GM19468 (cell line): ENCODE measurements around the gene JAK1.
"Not testable (repeated sequence)": the region's sequence is repeated elsewhere in the genome, so short reads cannot be mapped to it uniquely, and the experiment has no call there.

Experiments used
- ATAC-seq: cut with Tn5 transposase; IDR thresholded peaks from one replicate; pipeline ENCODE4 v1.9.1; 2021; ENCODE audit warnings: mild to moderate bottlenecking, moderate library complexity, moderate number of reproducible peaks; ENCODE audit not compliant: unreplicated experiment; ENCODE audit errors: extremely low read depth

Gene JAK1

GRCh38 chr1:64925594-64925993 is 40.8 kb downstream of the JAK1 start:
- ATAC-seq: no peak

GRCh38 chr1:64923294-64923718 is 43.0 kb downstream of the JAK1 start:
- no peak for ATAC-seq

- no peak for ATAC-seq
Observed at GRCh38 chr1:64922336-64922735, 44.0 kb downstream of the JAK1 start.

- ATAC-seq: no peak
Observed at GRCh38 chr1:64921771-64922170, 44.6 kb downstream of the JAK1 start.

DNA sequence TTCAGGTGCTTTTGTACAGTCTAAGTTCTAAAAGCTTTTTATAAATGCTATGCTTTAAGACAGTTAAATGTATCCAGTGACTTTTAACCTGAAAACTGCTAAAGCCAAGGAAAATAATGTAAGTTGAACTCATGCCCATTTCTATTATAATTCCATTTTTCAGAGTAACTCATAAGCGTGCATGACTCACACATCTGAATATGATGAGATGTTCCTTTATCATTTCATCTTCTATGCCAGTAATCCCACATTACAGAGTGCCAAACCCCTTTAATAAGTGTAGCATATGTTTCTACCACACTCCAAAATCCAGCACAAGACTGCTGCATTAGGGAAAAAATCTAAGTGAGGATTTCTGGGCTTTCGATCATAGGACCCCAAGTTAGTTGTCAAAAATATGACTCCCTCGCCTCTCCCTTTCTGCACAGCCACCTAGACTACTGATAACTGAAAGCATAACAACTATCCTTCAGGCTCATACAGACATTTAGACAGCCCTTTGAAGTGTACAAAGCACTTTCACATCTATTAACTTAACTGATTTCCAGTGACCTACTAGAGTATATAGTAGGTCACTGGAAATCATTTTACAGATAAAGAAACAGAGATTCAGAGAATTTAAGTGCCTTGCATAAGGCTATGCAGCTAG is 45.3 kb downstream of the JAK1 start:
- ATAC-seq: no peak

DNA sequence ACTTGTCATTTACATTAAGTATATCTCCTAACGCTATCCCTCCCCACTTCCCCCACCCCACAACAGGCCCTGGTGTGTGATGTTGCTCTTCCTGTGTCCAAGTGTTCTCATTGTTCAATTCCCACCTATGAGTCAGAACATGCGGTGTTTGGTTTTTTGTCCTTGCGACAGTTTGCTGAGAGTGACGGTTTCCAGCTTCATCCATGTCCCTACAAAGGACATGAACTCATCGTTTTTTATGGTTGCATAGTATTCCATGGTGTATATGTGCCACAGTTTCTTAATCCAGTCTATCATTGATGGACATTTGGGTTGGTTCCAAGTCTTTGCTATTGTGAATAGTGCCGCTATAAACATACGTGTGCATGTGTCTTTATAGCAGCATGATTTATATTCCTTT is 47.2 kb downstream of the JAK1 start:
- ATAC-seq: not testable (repeated sequence)

GRCh38 chr1:64917907-64918306 is 48.4 kb downstream of the JAK1 start:
- ATAC-seq: no peak

- no peak for ATAC-seq
Observed at GRCh38 chr1:64917328-64917861, 49.0 kb downstream of the JAK1 start.

GRCh38 chr1:64915381-64916274 is 50.7 kb downstream of the JAK1 start:
- no peak for ATAC-seq

DNA sequence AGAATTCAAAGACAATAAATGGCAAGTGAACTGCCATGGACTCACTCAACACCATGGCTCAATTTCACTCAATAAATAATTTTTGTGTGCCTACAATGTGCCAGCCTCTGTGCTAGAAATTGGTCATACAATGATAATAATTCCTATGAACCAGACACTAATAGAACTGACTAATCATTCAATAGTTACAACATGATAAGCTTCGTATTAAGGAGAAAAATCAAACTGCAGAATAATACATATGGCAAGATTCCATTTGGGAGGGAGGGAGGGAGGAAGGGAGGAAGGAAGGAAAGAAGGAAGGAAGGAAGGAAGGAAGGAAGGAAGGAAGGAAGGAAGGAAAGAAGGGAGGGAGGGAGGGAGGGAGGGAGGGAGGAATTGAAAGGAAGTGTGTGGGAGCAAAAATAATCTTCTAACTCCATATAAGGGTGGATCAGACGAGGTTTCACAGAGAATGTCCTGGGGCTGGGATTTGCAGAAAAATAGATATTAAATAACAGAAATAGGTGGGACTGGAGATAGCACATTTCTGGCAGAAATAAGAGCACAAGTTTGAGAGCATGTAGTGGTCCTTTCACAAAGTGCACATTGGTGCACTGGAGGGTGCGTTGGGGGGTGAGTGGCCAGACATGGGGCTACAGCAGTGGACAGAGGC is 52.9 kb downstream of the JAK1 start:
- ATAC-seq: no peak

DNA sequence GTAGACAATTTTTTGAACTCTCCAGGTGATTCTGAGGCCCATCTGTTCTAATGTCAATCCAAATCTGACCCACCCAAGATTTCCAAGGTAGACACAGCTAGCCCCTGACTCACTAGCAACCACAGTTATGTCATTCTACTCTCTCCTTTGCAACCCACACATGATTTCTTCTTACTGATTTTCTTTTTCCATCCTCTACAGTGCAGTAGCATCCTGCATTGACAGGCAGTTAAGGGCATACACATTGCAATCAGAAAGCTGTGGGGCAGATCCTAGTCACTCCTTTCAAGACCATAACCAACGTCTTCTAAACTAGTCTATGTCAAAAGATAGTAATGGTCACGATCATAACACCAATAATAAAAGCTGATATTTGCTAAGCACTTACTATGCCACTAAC is 54.2 kb downstream of the JAK1 start:
- no peak for ATAC-seq

DNA sequence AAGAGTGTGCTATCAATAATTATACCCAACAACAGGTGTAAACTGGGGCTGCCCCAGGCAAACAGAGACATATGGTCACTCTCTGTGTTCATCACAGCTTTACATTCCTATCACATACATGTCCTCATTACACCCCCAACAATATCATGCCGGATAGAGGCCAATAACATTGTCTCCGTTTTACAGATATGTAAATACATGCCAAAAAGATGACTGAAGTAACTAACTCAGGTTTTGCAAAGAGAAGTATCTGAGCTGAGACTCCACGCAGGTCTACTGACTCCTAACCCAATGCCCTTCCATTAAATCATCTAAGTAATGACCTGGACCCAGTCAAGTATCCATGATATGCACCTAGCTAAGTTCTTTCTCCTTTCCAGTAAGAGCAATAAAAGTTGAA is 55.0 kb downstream of the JAK1 start:
- no peak for ATAC-seq

DNA sequence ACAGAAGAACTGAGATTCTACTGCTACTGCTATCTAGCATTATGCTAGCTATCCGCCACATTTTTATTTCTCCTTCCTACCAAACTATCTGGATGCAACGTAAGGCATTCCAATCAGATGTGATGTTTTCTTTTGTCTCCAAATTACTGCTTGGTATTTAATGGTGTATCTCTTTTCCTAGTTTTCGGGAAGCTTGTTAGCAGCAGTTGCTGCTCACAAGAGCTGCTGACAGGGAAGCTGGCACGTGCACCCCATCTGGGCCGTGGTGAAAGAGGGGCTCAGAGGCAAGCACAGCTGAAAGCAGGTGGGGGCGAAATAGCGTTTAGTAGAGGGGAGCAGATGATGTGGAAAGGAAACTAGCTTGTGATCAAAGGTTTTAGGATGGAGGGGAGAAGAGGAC is 57.3 kb downstream of the JAK1 start:
- no peak for ATAC-seq

DNA sequence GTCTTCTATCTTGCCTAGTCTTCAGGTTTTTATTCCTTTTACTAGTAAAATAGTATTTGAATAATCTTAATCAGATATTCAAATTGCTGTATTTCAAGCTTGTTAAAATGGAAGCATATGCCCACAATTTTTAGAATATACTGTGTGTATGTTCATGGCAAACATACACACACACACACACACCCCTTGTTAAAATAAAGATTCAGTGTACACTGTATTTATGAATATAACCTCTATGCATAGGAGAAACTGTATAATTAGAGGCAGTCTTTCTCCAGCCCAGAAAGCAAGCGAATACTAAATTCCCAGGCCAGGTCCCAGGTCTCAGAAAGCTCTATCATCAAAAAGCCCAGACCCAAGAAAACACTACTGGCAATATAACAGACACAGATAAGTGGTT is 57.8 kb downstream of the JAK1 start:
- no peak for ATAC-seq

GRCh38 chr1:64906447-64906846 is 59.9 kb downstream of the JAK1 start:
- ATAC-seq: no peak

GRCh38 chr1:64903593-64903992 is 62.8 kb downstream of the JAK1 start:
- ATAC-seq: no peak

GRCh38 chr1:64901663-64902062 is 64.7 kb downstream of the JAK1 start:
- ATAC-seq: no peak

DNA sequence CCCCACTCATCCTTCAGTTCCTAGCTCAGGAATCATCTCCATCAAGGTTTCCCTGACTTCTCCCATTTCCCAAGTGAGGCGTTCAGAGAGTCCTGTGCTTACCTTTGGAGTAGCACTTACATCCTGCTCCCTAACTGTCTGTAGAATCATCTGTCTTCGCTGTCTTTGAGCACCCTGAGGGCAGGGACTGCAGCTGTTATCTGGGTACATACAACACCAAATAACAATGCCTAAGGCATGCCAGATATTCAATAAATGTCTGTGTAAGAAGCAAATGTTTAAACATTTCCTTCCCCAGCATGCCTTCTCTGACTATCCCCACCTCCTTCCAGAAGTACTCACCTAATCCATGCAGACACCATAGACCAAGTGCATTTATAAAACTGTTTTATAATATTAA is 65.4 kb downstream of the JAK1 start:
- no peak for ATAC-seq

DNA sequence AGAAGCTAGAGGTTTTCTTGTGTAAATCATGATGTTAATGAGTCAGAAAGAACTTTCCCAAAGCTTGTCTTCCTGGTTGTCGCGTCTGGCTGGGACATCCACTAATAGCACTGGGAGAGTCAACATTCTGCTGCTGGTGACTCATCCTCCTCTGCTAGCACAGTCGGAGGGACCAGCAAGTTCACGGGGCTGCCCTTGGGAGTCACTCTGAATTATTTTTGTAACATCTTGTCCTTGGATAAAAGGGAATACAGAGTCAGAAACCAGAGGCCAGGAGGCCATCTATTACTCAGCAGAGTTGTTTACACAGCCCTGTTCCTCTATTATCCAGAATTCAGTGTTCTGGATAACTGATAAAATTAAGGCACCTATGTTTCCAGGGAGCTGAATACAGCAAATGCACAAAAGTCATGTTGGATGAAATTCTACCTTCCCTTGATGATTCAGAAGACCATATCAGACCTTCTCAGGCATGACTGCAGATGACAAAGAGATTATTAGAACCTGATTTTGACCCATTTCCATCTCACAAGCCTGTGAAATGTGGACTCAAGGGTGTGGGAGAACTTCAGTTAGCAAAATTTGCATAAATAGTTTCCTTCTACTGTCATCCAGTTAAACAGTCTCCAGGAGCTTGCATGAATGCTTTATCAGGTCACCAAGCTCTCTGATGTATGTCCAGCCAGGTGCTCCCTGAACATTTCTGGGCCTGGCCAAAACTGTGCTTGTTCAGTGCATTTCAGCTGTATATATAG is 68.1 kb downstream of the JAK1 start:
- ATAC-seq: peak; percentile 69

- ATAC-seq: no peak
Observed at GRCh38 chr1:64896551-64896950, 69.8 kb downstream of the JAK1 start.
